OCI-LY1 (cell line): ENCODE data around the gene AGXT2.

Source experiments
- H2AFZ ChIP-seq: fragments of 200-600 bp; sonication (generic), shearing (Covaris generic); 2 replicates; pipeline ENCODE4 v1.6.0; 2014; ENCODE audit warnings: antibody characterized with exemption, mild to moderate bottlenecking, low read length
- H3F3A ChIP-seq: fragments of 200-600 bp; sonication (generic), shearing (Covaris generic); 2 replicates; pipeline ENCODE4 v1.6.0; 2014; ENCODE audit warnings: mild to moderate bottlenecking, antibody characterized with exemption, low read length, moderate library complexity; ENCODE audit not compliant: insufficient read depth
- H3K27ac ChIP-seq: fragments of 200-600 bp; sonication (generic); 2 replicates; pipeline ENCODE4 v1.5.1; 2014; ENCODE audit warnings: low read length, mixed run types, mild to moderate bottlenecking, low read depth; ENCODE audit not compliant: poor library complexity, severe bottlenecking
- H3K27me3 ChIP-seq: fragments of 200-600 bp; sonication (generic); 2 replicates; pipeline ENCODE4 v1.6.0; 2014; ENCODE audit warnings: antibody characterized with exemption, mild to moderate bottlenecking, low read length, moderate library complexity; ENCODE audit not compliant: insufficient read depth
- H3K36me3 ChIP-seq: fragments of 200-600 bp; sonication (generic); 2 replicates; pipeline ENCODE4 v1.6.1; 2014; ENCODE audit warnings: mild to moderate bottlenecking, antibody characterized with exemption, low read length, moderate library complexity, mixed read lengths; ENCODE audit not compliant: insufficient read depth
- H3K4me1 ChIP-seq: fragments of 200-600 bp; sonication (generic); 2 replicates; pipeline ENCODE4 v1.5.1; 2014; ENCODE audit warnings: mild to moderate bottlenecking, low read length, moderate library complexity; ENCODE audit not compliant: insufficient read depth, severe bottlenecking
- H3K4me2 ChIP-seq: fragments of 200-600 bp; sonication (generic), shearing (Covaris generic); 2 replicates; pipeline ENCODE4 v1.6.1; 2014; ENCODE audit warnings: low read length
- H3K4me3 ChIP-seq: fragments of 200-600 bp; sonication (generic); 2 replicates; pipeline ENCODE4 v1.5.1; 2014; ENCODE audit warnings: low read length, low read depth, mild to moderate bottlenecking, mixed read lengths; ENCODE audit not compliant: poor library complexity, severe bottlenecking
- H3K79me2 ChIP-seq: fragments of 200-600 bp; shearing (Covaris generic); 2 replicates; pipeline ENCODE4 v1.6.1; 2016; ENCODE audit warnings: mixed run types, low read length, mixed read lengths; ENCODE audit not compliant: insufficient read depth
- H3K9ac ChIP-seq: fragments of 200-600 bp; sonication (generic), shearing (Covaris generic); 2 replicates; pipeline ENCODE4 v1.6.1; 2014; ENCODE audit warnings: mild to moderate bottlenecking, low read length, mixed read lengths
- H3K9me2 ChIP-seq: fragments of 200-600 bp; sonication (generic), shearing (Covaris generic); 2 replicates; pipeline ENCODE4 v1.6.1; 2014; ENCODE audit warnings: low read depth, mild to moderate bottlenecking, low read length, mixed read lengths
- H3K9me3 ChIP-seq: fragments of 200-600 bp; shearing (Covaris generic); 2 replicates; pipeline ENCODE4 v1.6.1; 2014; ENCODE audit warnings: low read length, mixed read lengths
- H4K20me1 ChIP-seq: fragments of 200-600 bp; sonication (generic), shearing (Covaris generic); 2 replicates; pipeline ENCODE4 v1.6.0; 2016; ENCODE audit warnings: mild to moderate bottlenecking, low read length; ENCODE audit not compliant: insufficient read depth
- EZH2 ChIP-seq: fragments of 200-600 bp; sonication (generic), shearing (Covaris generic); IDR thresholded peaks from 2 replicates; pipeline ENCODE4 v1.8.0; 2017; ENCODE audit warnings: borderline replicate concordance, mixed run types, mild to moderate bottlenecking, antibody characterized with exemption, low read length, moderate library complexity, mixed read lengths
- TF ChIP-seq, protein P1 (sequence below): fragments of 200-600 bp; sonication (generic), shearing (Covaris generic); IDR thresholded peaks from 2 replicates; pipeline ENCODE4 v1.5.1; 2017; ENCODE audit warnings: mild to moderate bottlenecking, antibody characterized with exemption, low read length, moderate library complexity, mixed read lengths

The AGXT2 gene

GRCh38 chr5:34967540-34967939 is 80.2 kb downstream of the AGXT2 start:
- H3K4me3 ChIP-seq: no peak overlapping the region
- no peak overlapping the region for H3K27ac ChIP-seq
- no peak overlapping the region for H2AFZ ChIP-seq
- H3K9ac ChIP-seq: no peak overlapping the region
- H3K27me3 ChIP-seq: no peaks in the 10 kb centered on the region
- peaks cover 5% of the 10 kb centered on the region; the same call in 1 of the 2 replicates for H3K9me3 ChIP-seq
- H3K9me2 ChIP-seq: no peaks in the 10 kb centered on the region
- H3F3A ChIP-seq: no peaks in the 10 kb centered on the region
- no peaks in the 10 kb centered on the region for H4K20me1 ChIP-seq
- no peak for TF ChIP-seq EZH2
- TF ChIP-seq, protein P1, sequence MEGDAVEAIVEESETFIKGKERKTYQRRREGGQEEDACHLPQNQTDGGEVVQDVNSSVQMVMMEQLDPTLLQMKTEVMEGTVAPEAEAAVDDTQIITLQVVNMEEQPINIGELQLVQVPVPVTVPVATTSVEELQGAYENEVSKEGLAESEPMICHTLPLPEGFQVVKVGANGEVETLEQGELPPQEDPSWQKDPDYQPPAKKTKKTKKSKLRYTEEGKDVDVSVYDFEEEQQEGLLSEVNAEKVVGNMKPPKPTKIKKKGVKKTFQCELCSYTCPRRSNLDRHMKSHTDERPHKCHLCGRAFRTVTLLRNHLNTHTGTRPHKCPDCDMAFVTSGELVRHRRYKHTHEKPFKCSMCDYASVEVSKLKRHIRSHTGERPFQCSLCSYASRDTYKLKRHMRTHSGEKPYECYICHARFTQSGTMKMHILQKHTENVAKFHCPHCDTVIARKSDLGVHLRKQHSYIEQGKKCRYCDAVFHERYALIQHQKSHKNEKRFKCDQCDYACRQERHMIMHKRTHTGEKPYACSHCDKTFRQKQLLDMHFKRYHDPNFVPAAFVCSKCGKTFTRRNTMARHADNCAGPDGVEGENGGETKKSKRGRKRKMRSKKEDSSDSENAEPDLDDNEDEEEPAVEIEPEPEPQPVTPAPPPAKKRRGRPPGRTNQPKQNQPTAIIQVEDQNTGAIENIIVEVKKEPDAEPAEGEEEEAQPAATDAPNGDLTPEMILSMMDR: no peak
- no peaks in the 10 kb centered on the region for H3K36me3 ChIP-seq
- H3K4me1 ChIP-seq: no peaks in the 10 kb centered on the region
- no peaks in the 10 kb centered on the region for H3K79me2 ChIP-seq
- H3K4me2 ChIP-seq: no peak overlapping the region

DNA sequence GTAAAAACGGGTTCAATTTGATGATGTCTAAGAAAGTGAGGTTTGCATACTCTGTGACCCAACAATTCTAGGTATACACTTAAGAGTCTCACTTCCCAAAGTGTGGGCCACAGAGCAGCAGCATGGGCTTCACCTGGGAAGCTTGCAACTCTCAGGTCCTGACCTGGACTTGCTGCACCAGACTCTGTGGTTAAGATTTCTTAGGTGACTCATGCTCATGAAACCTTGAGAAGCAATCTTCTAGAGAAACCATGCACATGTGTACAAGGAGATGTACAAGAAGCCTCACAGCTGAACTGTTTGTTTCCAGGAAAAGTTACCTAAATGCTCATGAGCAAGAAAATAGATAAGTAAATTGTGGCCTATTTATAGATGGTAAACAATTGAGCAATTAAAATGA is 88.4 kb downstream of the AGXT2 start:
- peaks cover 16% of the 10 kb centered on the region; the same call in 1 of the 2 replicates for H3K36me3 ChIP-seq
- H3K4me1 ChIP-seq: no peaks in the 10 kb centered on the region
- H3K4me3 ChIP-seq: no peak overlapping the region
- H3K4me2 ChIP-seq: no peak overlapping the region
- no peaks in the 10 kb centered on the region for H3K9me3 ChIP-seq
- H4K20me1 ChIP-seq: no peaks in the 10 kb centered on the region
- no peaks in the 10 kb centered on the region for H3F3A ChIP-seq
- TF ChIP-seq EZH2: no peak
- TF ChIP-seq, protein P1: no peak
- H3K9ac ChIP-seq: no peak overlapping the region
- H2AFZ ChIP-seq: no peak overlapping the region
- no peaks in the 10 kb centered on the region for H3K27me3 ChIP-seq
- no peaks in the 10 kb centered on the region for H3K79me2 ChIP-seq
- no peak overlapping the region for H3K27ac ChIP-seq
- H3K9me2 ChIP-seq: no peaks in the 10 kb centered on the region

DNA sequence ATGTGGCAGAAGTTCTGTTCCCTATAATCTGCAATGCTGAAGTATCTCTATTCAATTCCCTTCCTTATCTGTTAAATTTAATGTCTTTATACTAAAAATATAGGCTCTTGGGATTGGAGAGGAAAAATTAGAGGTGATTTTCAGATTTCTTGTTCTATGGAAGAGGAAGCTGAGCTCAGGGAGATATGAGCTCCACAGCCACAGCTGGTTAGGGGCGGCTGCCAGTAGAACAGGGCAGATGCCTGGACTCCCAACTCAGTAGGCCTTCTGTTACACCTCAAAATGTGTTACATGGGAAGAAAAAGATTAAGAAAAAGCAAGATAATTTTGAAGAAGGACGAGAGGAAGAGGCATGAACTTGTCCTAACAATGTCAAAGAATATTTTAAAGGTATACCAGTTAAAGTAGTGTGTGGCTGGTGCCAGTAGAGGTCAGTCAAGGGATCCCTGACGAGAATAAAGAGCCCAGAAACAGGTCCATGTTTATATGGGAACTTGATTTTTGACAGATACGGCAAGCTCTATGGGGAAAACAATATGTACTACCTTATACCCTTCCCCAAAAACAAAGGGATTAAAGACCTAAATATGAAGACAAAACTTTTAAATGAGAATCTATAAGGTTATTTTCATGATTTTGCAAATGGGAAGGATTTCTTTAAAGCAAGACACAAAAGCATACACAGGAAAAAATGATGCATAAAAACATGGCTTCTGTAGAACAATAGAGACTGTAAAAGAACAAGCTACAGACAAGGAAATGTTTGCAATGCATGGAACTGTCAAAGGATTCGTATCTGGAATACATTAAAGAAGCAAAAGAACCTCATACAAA is 89.7 kb downstream of the AGXT2 start:
- H3K27me3 ChIP-seq: no peaks in the 10 kb centered on the region
- no peak overlapping the region for H2AFZ ChIP-seq
- no peaks in the 10 kb centered on the region for H3K9me3 ChIP-seq
- H3K9me2 ChIP-seq: no peaks in the 10 kb centered on the region
- no peak for TF ChIP-seq EZH2
- TF ChIP-seq, protein P1: peak; percentile 65
- no peak overlapping the region for H3K4me2 ChIP-seq
- no peak overlapping the region for H3K27ac ChIP-seq
- H3K9ac ChIP-seq: no peak overlapping the region
- H3K4me1 ChIP-seq: no peaks in the 10 kb centered on the region
- H3K4me3 ChIP-seq: no peak overlapping the region
- no peaks in the 10 kb centered on the region for H3F3A ChIP-seq
- H3K79me2 ChIP-seq: no peaks in the 10 kb centered on the region
- no peaks in the 10 kb centered on the region for H4K20me1 ChIP-seq
- peaks cover 26% of the 10 kb centered on the region; the same call in 1 of the 2 replicates for H3K36me3 ChIP-seq
